Kidney epithelial cell (primary cell): ENCODE measurements around the gene SPATA16. TPM values are rescaled to one million over a fixed set of nuclear protein-coding genes. Genes with fewer than 3 reads are reported as not detected.

Experiments
- DNase-seq: peaks from one replicate; pipeline ENCODE4 v3.0.0-alpha.2; 2010; ENCODE audit warnings: low read depth
- H3K27me3 ChIP-seq: 2 replicates; pipeline ENCODE4 v1.6.0; 2011; ENCODE audit warnings: low read length; ENCODE audit not compliant: control insufficient read depth, insufficient read depth
- H3K36me3 ChIP-seq: 2 replicates; pipeline ENCODE4 v1.5.1; 2011; ENCODE audit warnings: low read length; ENCODE audit not compliant: control insufficient read depth, insufficient read depth
- H3K4me3 ChIP-seq: 2 replicates; pipeline ENCODE4 v1.5.1; 2011; ENCODE audit warnings: low read depth, mild to moderate bottlenecking, control low read depth, low read length
- total RNA-seq: library from RNA; depleted of rRNA; stranded (reverse); fragments of >200 nt; gene quantifications from 2 replicates; pipeline ENCODE4 v1.2.3, GENCODE V29; 2015
- TF ChIP-seq, protein P1 (sequence below): IDR thresholded peaks from 2 replicates; pipeline ENCODE4 v1.5.1; 2011; ENCODE audit warnings: mild to moderate bottlenecking, moderate library complexity, low read length, control low read depth, inconsistent platforms; ENCODE audit not compliant: insufficient read depth, poor library complexity, severe bottlenecking

The SPATA16 gene
- total RNA-seq, 1 donor from 2014 or later, result not detected

DNA sequence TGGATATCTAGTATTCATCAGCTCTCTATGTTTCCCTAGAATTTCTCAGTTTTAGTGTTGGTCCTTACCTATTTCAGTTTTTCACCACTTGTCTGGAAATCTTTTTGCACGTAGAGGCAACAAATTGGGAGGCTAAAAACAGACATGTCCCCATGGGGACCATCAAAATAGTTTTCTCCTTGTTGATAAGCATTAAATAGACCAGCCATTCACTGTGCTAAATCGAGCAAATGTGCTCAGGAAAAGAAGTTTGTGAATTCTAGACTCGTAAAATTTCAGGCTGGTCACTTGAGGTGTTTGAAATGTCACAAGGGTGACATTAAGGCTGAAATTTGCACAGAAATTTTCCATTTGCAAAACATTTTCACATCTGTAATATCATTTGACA, 102.6 kb downstream of the SPATA16 start:
- Histone ChIP-seq H3K27me3 (no peaks in the 10 kb centered on the region), H3K4me3 (no peak overlapping the region), H3K36me3 (no peaks in the 10 kb centered on the region)
- TF ChIP-seq, protein P1, sequence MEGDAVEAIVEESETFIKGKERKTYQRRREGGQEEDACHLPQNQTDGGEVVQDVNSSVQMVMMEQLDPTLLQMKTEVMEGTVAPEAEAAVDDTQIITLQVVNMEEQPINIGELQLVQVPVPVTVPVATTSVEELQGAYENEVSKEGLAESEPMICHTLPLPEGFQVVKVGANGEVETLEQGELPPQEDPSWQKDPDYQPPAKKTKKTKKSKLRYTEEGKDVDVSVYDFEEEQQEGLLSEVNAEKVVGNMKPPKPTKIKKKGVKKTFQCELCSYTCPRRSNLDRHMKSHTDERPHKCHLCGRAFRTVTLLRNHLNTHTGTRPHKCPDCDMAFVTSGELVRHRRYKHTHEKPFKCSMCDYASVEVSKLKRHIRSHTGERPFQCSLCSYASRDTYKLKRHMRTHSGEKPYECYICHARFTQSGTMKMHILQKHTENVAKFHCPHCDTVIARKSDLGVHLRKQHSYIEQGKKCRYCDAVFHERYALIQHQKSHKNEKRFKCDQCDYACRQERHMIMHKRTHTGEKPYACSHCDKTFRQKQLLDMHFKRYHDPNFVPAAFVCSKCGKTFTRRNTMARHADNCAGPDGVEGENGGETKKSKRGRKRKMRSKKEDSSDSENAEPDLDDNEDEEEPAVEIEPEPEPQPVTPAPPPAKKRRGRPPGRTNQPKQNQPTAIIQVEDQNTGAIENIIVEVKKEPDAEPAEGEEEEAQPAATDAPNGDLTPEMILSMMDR, result no peak
- DNase-seq, result no peak

DNA sequence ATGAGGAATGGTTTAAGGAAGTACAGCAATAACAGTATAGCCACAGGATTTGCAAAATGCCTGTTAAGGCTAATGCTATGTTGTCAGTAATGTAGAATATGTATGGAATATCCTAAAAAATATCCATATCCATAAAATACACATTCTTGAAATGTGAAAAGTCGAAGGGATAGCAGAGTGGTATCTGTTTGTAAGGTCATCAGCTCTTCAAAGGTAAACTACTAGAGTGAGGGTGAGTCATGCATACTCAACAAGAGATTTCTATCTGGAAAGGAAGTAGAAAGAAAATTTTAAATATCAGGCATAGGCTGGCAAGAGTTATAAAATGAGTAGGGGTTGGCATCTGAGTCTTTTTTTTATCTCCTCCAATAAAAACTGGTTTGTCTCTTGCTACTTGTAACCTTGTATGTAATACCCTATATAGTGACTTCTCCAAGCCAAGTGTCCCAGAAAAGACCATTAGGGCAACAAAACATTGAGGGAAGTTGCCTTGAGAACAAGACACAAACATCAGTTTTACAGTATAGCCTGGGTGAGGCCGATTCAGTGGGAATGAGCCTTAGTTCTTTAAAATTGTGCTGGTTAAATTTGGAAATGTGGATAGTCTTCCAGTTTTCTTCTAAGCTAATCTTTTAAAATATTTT, 103.1 kb downstream of the SPATA16 start:
- TF ChIP-seq, protein P1, result no peak
- Histone ChIP-seq H3K27me3 (no peaks in the 10 kb centered on the region), H3K36me3 (no peaks in the 10 kb centered on the region), H3K4me3 (no peak overlapping the region)
- DNase-seq, result no peak

- TF ChIP-seq, protein P1, result no peak
- Histone ChIP-seq H3K27me3 (no peaks in the 10 kb centered on the region), H3K4me3 (no peak overlapping the region), H3K36me3 (no peaks in the 10 kb centered on the region)
- no peak for DNase-seq
Observed at GRCh38 chr3:173030273-173030672, 110.8 kb downstream of the SPATA16 start.

DNA sequence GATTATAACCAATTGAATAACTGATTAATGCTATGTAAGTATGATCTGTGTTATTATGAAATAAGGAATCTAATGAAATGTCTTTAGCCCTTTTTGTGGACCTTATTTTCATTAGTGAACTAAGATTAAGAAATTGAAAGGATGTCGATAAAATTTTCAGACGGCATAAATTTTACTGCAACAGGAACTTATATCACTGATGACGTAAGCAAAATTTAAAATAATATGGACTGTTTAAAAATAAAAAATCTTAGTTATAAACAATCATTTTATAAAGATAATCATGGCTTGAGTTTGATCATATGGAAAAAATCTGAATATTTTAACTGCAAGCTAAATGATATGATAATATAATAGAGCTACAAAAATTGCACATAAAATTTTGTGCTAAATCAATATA, 112.7 kb downstream of the SPATA16 start:
- H3K36me3 ChIP-seq, result no peaks in the 10 kb centered on the region
- no peaks in the 10 kb centered on the region for H3K27me3 ChIP-seq
- no peak for DNase-seq
- no peak overlapping the region for H3K4me3 ChIP-seq
- TF ChIP-seq, protein P1, result no peak

DNA sequence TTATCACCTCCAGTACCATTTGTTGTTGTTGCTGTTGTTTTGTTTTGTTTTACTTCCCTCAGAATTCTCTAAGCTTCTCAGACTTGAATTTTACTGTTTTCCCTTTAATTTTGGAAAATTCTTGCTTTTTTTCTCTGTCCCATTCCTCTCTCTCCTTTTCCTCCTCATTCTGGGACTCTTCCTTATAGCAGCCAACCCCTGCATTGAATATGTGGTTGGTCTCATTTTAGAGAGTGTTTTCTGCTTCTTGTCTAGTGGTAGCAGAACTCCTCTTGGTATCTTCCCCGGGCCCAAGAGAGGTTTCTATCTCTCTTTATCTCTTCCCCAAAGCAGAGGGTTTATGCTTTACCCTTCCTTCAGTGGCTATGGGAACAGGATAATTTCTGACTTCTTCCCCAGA, 113.6 kb downstream of the SPATA16 start:
- no peak overlapping the region for H3K4me3 ChIP-seq
- TF ChIP-seq, protein P1, result no peak
- no peak for DNase-seq
- no peaks in the 10 kb centered on the region for H3K27me3 ChIP-seq
- no peaks in the 10 kb centered on the region for H3K36me3 ChIP-seq

DNA sequence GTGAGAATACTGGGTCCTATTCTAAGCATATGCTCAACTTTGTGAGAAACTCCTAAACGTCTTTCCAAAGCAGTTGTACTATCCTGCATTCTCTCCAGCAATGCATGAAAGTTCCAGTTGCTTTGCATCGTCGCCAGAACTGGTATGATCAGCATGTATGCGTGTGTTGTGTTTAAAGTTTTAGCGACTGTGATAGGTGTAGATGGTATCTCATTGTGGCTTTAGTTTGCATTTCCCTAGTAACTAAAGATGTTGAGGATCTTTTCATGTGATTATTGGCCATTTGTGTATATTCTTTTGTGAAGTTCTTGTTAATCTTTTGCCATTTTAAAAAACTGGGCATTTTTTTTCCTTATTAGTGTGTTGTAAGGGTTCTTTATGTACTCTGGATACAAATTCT, 115.1 kb downstream of the SPATA16 start:
- Histone ChIP-seq H3K27me3 (no peaks in the 10 kb centered on the region), H3K4me3 (no peak overlapping the region), H3K36me3 (no peaks in the 10 kb centered on the region)
- TF ChIP-seq, protein P1, result no peak
- no peak for DNase-seq
